GM23338 (cell line): ENCODE data around the gene IGF1R. TPM values are rescaled to one million over a fixed set of nuclear protein-coding genes. Genes with fewer than 3 reads are reported as not detected.

ENCODE experiments used
- ATAC-seq: fragments of 200-7000 bp; cut with Tn5 transposase; 3 replicates; pipeline ENCODE4 v1.9.1; 2020
- DNase-seq: peaks from one replicate; pipeline ENCODE4 v3.0.0-alpha.2; 2015; ENCODE audit warnings: low spot score
- H2AFZ ChIP-seq: fragments of 200-600 bp; sonication (generic); 2 replicates; pipeline ENCODE4 v1.8.0; 2016; ENCODE audit warnings: antibody characterized with exemption, mild to moderate bottlenecking, moderate library complexity
- H3F3A ChIP-seq: fragments of 200-600 bp; sonication (generic); replicated peaks from 2 replicates; pipeline ENCODE4 v1.8.0; 2017; ENCODE audit warnings: antibody characterized with exemption, mixed run types, low read depth
- H3K27ac ChIP-seq: fragments of 200-600 bp; sonication (generic); 2 replicates; pipeline ENCODE4 v1.6.1; 2016; ENCODE audit warnings: low read depth
- H3K27me3 ChIP-seq: fragments of 200-600 bp; sonication (generic); 2 replicates; pipeline ENCODE4 v1.8.0; 2016; ENCODE audit warnings: mild to moderate bottlenecking, mixed run types, moderate library complexity; ENCODE audit not compliant: insufficient read depth
- H3K36me3 ChIP-seq: fragments of 200-600 bp; sonication (generic); 2 replicates; pipeline ENCODE4 v1.8.0; 2016; ENCODE audit warnings: mild to moderate bottlenecking; ENCODE audit not compliant: insufficient read depth
- H3K4me1 ChIP-seq: fragments of 200-600 bp; sonication (generic); 2 replicates; pipeline ENCODE4 v1.8.0; 2016; ENCODE audit warnings: mild to moderate bottlenecking, moderate library complexity; ENCODE audit not compliant: insufficient read depth
- H3K4me2 ChIP-seq: fragments of 200-600 bp; sonication (generic); 2 replicates; pipeline ENCODE4 v1.7.1; 2017; ENCODE audit warnings: mixed run types
- H3K4me3 ChIP-seq: fragments of 200-600 bp; sonication (generic); 2 replicates; pipeline ENCODE4 v1.6.1; 2016; ENCODE audit warnings: mixed run types
- H3K79me2 ChIP-seq: fragments of 200-600 bp; sonication (generic); replicated peaks from 2 replicates; pipeline ENCODE4 v1.8.0; 2017; ENCODE audit warnings: mild to moderate bottlenecking; ENCODE audit not compliant: insufficient read depth
- H3K9me2 ChIP-seq: fragments of 200-600 bp; sonication (generic); 2 replicates; pipeline ENCODE4 v1.8.0; 2017; ENCODE audit not compliant: insufficient read depth
- H4K20me1 ChIP-seq: fragments of 200-600 bp; sonication (generic); replicated peaks from 2 replicates; pipeline ENCODE4 v1.8.0; 2017; ENCODE audit warnings: mild to moderate bottlenecking; ENCODE audit not compliant: insufficient read depth
- H3K27ac Mint-ChIP-seq: 2 replicates; pipeline ENCODE4 v1.8.0; 2020; ENCODE audit warnings: inconsistent platforms, mild to moderate bottlenecking, moderate library complexity, mixed read lengths
- H3K27me3 Mint-ChIP-seq: 3 replicates; pipeline ENCODE4 v1.8.0; 2022; ENCODE audit warnings: low read depth, mild to moderate bottlenecking, moderate library complexity, mixed read lengths, inconsistent platforms; ENCODE audit not compliant: insufficient read depth, poor library complexity
- H3K36me3 Mint-ChIP-seq: 3 replicates; pipeline ENCODE4 v1.8.0; 2021; ENCODE audit warnings: low read depth, mild to moderate bottlenecking, inconsistent platforms, moderate library complexity, mixed read lengths
- H3K4me1 Mint-ChIP-seq: 3 replicates; pipeline ENCODE4 v1.8.0; 2020; ENCODE audit warnings: mild to moderate bottlenecking, inconsistent platforms, mixed read lengths
- H3K4me3 Mint-ChIP-seq: 3 replicates; pipeline ENCODE4 v1.8.0; 2021; ENCODE audit warnings: moderate library complexity, mild to moderate bottlenecking, inconsistent platforms, mixed read lengths
- H3K9me3 Mint-ChIP-seq: 3 replicates; pipeline ENCODE4 v1.8.0; 2020; ENCODE audit warnings: moderate library complexity, mild to moderate bottlenecking, inconsistent platforms, mixed read lengths
- CREB1 ChIP-seq: fragments of 250-450 bp; sonication (Bioruptor Pico); IDR thresholded peaks from 2 replicates; pipeline ENCODE4 v1.5.0; 2020; ENCODE audit warnings: low read depth, mild to moderate bottlenecking, moderate library complexity
- EZH2 ChIP-seq: fragments of 200-600 bp; sonication (generic); IDR thresholded peaks from one replicate; pipeline ENCODE4 v1.8.0; 2017; ENCODE audit warnings: antibody characterized with exemption, mild to moderate bottlenecking, low read depth; ENCODE audit not compliant: unreplicated experiment
- JUNB ChIP-seq: IDR thresholded peaks from one replicate; pipeline ENCODE4 v1.6.1; 2016; ENCODE audit warnings: antibody characterized with exemption; ENCODE audit not compliant: unreplicated experiment
- POLR2AphosphoS5 ChIP-seq: IDR thresholded peaks from 2 replicates; pipeline ENCODE4 v1.6.1; 2016; ENCODE audit warnings: antibody characterized with exemption, low read depth
- ZNF114 ChIP-seq: fragments of 250-450 bp; sonication (Bioruptor Pico); IDR thresholded peaks from 2 replicates; pipeline ENCODE4 v1.5.0; 2020; ENCODE audit warnings: mild to moderate bottlenecking, moderate library complexity
- ZNF331 ChIP-seq: fragments of 250-450 bp; sonication (Bioruptor Pico); IDR thresholded peaks from 2 replicates; pipeline ENCODE4 v1.5.0; 2020; ENCODE audit warnings: low read depth, mild to moderate bottlenecking, moderate library complexity
- polyA plus RNA-seq: library from polyadenylated mRNA; unstranded; fragments of >200 nt; fragmentation: Nextera tagmentation; extraction: Ambion mirVana; gene quantifications from 2 replicates; pipeline ENCODE4 v1.2.1, GENCODE V29; 2016
- total RNA-seq: library from RNA; depleted of rRNA; stranded (reverse); fragments of >200 nt; shearing (Covaris generic); gene quantifications from 2 replicates; pipeline ENCODE4 v1.2.3, GENCODE V29; 2014
- TF ChIP-seq, protein P1 (sequence below), 2 experiments: fragments of 200-600 bp in 1 of 2; sonication (generic) in 1 of 2; conservative IDR thresholded peaks; 2 replicates each; pipeline versions ENCODE4 v1.5.1 to v1.6.1; 2016 to 2017; ENCODE audit warnings: antibody characterized with exemption in 2 of 2, low read depth in 2 of 2, mild to moderate bottlenecking in 2 of 2, moderate library complexity in 1 of 2
- TF ChIP-seq, protein P2 (sequence below): fragments of 250-450 bp; sonication (Bioruptor Pico); IDR thresholded peaks from 2 replicates; pipeline ENCODE4 v1.5.0; 2020; ENCODE audit warnings: mild to moderate bottlenecking, moderate library complexity

IGF1R gene
- total and polyA plus RNA-seq, 2 experiments from 2014 or later: 20.4 to 92.2 TPM

DNA sequence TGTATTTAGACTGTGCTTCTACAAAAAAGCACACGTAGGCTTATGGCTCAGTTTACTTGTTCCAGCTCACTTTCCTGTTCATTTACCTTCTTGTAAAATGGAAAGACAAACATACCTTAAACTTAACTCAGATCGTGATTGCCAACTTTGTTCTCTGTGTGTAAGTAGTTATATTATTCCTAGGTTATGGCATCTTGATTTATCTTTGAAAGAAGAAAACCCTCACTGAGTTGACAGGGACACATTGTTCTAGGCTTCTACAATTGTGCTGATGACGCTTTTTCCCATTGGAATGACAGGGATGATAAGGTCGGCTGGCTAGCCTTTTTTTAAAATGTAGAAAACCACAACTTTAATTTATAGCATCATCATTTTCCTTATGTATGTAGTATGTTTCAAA, 140.7 kb downstream of the IGF1R start:
- Mint-ChIP-seq H3K36me3 (no peaks in the 10 kb centered on the region), H3K27ac (no peak overlapping the region), H3K27me3 (peaks cover 11% of the 10 kb centered on the region), H3K4me3 (no peak overlapping the region), H3K4me1 (peaks cover 84% of the 10 kb centered on the region), H3K9me3 (no peaks in the 10 kb centered on the region)
- no peak for TF ChIP-seq CREB1 (CRISPR knock-in tag)
- H3K4me2 ChIP-seq: peak overlapping the region; percentile 17; the same call in 1 of the 2 replicates
- H3F3A ChIP-seq: no peaks in the 10 kb centered on the region
- ATAC-seq (no peak), DNase-seq (no peak)
- H3K27me3 ChIP-seq: no peaks in the 10 kb centered on the region
- H3K79me2 ChIP-seq: peaks cover 97% of the 10 kb centered on the region
- no peak overlapping the region for H3K4me3 ChIP-seq
- H3K27ac ChIP-seq: no peak overlapping the region
- H3K9me2 ChIP-seq: no peaks in the 10 kb centered on the region
- peaks cover 35% of the 10 kb centered on the region for H4K20me1 ChIP-seq
- H2AFZ ChIP-seq: no peak overlapping the region
- H3K36me3 ChIP-seq: no peaks in the 10 kb centered on the region
- peaks cover 98% of the 10 kb centered on the region for H3K4me1 ChIP-seq

DNA sequence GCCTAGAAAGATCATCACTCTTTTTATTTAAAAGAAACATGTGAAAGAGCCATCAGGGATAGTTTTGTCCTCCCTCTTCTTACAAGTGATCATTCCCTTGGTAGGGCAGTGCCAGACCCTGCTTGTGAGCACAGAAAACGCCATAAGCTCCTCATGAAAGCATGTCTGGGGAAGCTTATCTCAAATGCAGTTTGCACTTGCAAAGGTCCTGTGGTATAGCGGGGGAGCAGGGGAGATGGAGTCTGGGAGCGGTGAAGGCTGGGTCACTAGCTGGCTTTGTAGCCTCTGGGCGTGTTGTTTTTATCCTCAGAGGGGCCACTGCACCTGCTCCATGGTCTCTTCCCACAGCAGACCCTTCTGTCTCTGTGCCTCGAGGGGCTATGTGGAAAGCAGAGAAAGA, 141.9 kb downstream of the IGF1R start:
- no peaks in the 10 kb centered on the region for H3K9me2 ChIP-seq
- no peaks in the 10 kb centered on the region for H3K27me3 ChIP-seq
- Mint-ChIP-seq H3K27ac (peak overlapping the region; percentile 78), H3K36me3 (no peaks in the 10 kb centered on the region), H3K4me1 (peaks cover 88% of the 10 kb centered on the region), H3K9me3 (no peaks in the 10 kb centered on the region), H3K4me3 (no peak overlapping the region), H3K27me3 (peaks cover 12% of the 10 kb centered on the region)
- H3K79me2 ChIP-seq: peaks cover 97% of the 10 kb centered on the region
- TF ChIP-seq EZH2 (no peak), ZNF114 (CRISPR knock-in tag) (no peak)
- H2AFZ ChIP-seq: no peak overlapping the region
- no peaks in the 10 kb centered on the region for H3K36me3 ChIP-seq
- no peak for DNase-seq
- H3F3A ChIP-seq: no peaks in the 10 kb centered on the region
- no peak overlapping the region for H3K27ac ChIP-seq
- peaks cover 95% of the 10 kb centered on the region for H3K4me1 ChIP-seq
- H4K20me1 ChIP-seq: peaks cover 44% of the 10 kb centered on the region
- peak overlapping the region; percentile 49 for H3K4me2 ChIP-seq
- ATAC-seq: no peak
- no peak overlapping the region for H3K4me3 ChIP-seq

DNA sequence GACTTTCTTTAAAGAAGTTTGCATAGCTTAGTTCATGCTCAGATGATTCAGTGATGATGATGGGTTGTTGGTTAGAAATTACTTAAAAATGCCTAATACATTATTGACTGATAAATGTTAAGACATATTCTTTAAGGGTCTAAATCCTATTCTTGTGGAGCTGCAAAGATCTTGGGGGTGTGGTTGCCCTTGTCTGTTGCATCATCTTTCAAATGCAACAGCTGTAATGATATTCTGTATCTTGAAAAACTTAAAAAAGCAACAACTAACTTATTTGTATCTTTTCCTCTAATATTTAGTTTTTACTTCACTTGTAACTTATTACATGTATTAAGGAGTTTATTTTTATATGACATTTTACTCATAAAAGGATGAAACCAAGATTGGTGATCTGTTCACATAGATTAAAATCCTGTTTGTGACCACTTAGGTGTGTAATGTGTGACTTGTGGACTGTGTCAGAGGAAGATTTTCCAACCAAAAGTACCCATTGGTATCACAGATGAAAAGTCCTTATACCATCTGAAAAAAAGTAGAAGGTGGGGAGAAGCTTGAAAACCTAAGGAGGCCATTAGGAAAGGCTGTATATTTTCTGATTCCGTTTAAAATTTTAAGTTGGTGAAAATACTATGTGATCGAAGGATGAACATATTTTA, 142.8 kb downstream of the IGF1R start:
- H3K27ac Mint-ChIP-seq: no peak overlapping the region
- no peaks in the 10 kb centered on the region for H3K27me3 ChIP-seq
- no peaks in the 10 kb centered on the region for H3K36me3 ChIP-seq
- H3K79me2 ChIP-seq: peaks cover 100% of the 10 kb centered on the region
- H4K20me1 ChIP-seq: peaks cover 51% of the 10 kb centered on the region
- peaks cover 95% of the 10 kb centered on the region for H3K4me1 ChIP-seq
- H3K4me3 Mint-ChIP-seq: no peak overlapping the region
- H3K9me2 ChIP-seq: no peaks in the 10 kb centered on the region
- H3K4me1 Mint-ChIP-seq: peaks cover 88% of the 10 kb centered on the region
- no peak overlapping the region for H3K4me3 ChIP-seq
- H3K36me3 Mint-ChIP-seq: no peaks in the 10 kb centered on the region
- ATAC-seq (no peak), DNase-seq (no peak)
- no peaks in the 10 kb centered on the region for H3F3A ChIP-seq
- H3K4me2 ChIP-seq: peak overlapping the region; percentile 49
- H3K9me3 Mint-ChIP-seq: no peaks in the 10 kb centered on the region
- H3K27ac ChIP-seq: peak overlapping the region; percentile 30; the same call in 1 of the 2 replicates
- no peak overlapping the region for H2AFZ ChIP-seq
- H3K27me3 Mint-ChIP-seq: peaks cover 19% of the 10 kb centered on the region
- TF ChIP-seq JUNB: no peak
- TF ChIP-seq CREB1 (CRISPR knock-in tag): no peak
- no peak for TF ChIP-seq ZNF331 (CRISPR knock-in tag)
- TF ChIP-seq, protein P1, sequence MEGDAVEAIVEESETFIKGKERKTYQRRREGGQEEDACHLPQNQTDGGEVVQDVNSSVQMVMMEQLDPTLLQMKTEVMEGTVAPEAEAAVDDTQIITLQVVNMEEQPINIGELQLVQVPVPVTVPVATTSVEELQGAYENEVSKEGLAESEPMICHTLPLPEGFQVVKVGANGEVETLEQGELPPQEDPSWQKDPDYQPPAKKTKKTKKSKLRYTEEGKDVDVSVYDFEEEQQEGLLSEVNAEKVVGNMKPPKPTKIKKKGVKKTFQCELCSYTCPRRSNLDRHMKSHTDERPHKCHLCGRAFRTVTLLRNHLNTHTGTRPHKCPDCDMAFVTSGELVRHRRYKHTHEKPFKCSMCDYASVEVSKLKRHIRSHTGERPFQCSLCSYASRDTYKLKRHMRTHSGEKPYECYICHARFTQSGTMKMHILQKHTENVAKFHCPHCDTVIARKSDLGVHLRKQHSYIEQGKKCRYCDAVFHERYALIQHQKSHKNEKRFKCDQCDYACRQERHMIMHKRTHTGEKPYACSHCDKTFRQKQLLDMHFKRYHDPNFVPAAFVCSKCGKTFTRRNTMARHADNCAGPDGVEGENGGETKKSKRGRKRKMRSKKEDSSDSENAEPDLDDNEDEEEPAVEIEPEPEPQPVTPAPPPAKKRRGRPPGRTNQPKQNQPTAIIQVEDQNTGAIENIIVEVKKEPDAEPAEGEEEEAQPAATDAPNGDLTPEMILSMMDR (conservative IDR thresholded peaks at IDR 0.05; ENCODE audit: low read depth in 2 of 2): no peak
- no peak for TF ChIP-seq ZNF114 (CRISPR knock-in tag)
- TF ChIP-seq EZH2: no peak
- TF ChIP-seq POLR2AphosphoS5: no peak
- TF ChIP-seq, protein P2, sequence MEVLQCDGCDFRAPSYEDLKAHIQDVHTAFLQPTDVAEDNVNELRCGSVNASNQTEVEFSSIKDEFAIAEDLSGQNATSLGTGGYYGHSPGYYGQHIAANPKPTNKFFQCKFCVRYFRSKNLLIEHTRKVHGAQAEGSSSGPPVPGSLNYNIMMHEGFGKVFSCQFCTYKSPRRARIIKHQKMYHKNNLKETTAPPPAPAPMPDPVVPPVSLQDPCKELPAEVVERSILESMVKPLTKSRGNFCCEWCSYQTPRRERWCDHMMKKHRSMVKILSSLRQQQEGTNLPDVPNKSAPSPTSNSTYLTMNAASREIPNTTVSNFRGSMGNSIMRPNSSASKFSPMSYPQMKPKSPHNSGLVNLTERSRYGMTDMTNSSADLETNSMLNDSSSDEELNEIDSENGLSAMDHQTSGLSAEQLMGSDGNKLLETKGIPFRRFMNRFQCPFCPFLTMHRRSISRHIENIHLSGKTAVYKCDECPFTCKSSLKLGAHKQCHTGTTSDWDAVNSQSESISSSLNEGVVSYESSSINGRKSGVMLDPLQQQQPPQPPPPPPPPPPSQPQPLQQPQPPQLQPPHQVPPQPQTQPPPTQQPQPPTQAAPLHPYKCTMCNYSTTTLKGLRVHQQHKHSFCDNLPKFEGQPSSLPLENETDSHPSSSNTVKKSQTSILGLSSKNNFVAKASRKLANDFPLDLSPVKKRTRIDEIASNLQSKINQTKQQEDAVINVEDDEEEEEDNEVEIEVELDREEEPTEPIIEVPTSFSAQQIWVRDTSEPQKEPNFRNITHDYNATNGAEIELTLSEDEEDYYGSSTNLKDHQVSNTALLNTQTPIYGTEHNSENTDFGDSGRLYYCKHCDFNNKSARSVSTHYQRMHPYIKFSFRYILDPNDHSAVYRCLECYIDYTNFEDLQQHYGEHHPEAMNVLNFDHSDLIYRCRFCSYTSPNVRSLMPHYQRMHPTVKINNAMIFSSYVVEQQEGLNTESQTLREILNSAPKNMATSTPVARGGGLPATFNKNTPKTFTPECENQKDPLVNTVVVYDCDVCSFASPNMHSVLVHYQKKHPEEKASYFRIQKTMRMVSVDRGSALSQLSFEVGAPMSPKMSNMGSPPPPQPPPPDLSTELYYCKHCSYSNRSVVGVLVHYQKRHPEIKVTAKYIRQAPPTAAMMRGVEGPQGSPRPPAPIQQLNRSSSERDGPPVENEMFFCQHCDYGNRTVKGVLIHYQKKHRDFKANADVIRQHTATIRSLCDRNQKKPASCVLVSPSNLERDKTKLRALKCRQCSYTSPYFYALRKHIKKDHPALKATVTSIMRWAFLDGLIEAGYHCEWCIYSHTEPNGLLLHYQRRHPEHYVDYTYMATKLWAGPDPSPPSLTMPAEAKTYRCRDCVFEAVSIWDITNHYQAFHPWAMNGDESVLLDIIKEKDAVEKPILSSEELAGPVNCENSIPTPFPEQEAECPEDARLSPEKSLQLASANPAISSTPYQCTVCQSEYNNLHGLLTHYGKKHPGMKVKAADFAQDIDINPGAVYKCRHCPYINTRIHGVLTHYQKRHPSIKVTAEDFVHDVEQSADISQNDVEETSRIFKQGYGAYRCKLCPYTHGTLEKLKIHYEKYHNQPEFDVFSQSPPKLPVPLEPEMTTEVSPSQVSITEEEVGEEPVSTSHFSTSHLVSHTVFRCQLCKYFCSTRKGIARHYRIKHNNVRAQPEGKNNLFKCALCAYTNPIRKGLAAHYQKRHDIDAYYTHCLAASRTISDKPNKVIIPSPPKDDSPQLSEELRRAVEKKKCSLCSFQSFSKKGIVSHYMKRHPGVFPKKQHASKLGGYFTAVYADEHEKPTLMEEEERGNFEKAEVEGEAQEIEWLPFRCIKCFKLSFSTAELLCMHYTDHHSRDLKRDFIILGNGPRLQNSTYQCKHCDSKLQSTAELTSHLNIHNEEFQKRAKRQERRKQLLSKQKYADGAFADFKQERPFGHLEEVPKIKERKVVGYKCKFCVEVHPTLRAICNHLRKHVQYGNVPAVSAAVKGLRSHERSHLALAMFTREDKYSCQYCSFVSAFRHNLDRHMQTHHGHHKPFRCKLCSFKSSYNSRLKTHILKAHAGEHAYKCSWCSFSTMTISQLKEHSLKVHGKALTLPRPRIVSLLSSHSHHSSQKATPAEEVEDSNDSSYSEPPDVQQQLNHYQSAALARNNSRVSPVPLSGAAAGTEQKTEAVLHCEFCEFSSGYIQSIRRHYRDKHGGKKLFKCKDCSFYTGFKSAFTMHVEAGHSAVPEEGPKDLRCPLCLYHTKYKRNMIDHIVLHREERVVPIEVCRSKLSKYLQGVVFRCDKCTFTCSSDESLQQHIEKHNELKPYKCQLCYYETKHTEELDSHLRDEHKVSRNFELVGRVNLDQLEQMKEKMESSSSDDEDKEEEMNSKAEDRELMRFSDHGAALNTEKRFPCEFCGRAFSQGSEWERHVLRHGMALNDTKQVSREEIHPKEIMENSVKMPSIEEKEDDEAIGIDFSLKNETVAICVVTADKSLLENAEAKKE (CRISPR knock-in tag): no peak
